NCI-H2029 treated with DMSO at 0.1 percent for 48 hours (cell line): ENCODE results near the gene CXADR.
A peak's percentile ranks its signal among the peaks of the same experiment; 100 is the strongest.
"Not testable (repeated sequence)": the region's sequence is repeated elsewhere in the genome, so short reads cannot be mapped to it uniquely, and the experiment has no call there.

Source experiments
- DNase-seq: peaks from one replicate; lab custom pipeline; 2025; lab: John Stamatoyannopoulos, UW

Gene CXADR

GRCh38 chr21:17512253-17513213, at the start of gene CXADR:
CXADR (plus strand) TSS chr21:17513043; CDS start chr21:17513130, 87 bp downstream.
- peak; percentile 37 for DNase-seq

GRCh38 chr21:17466166-17466565, 46.7 kb upstream of the CXADR start:
- no peak for DNase-seq

GRCh38 chr21:17467392-17467791, 45.5 kb upstream of the CXADR start:
- no peak for DNase-seq

GRCh38 chr21:17467829-17468228, 45.0 kb upstream of the CXADR start:
- no peak for DNase-seq

GRCh38 chr21:17468698-17469097, 44.1 kb upstream of the CXADR start:
- no peak for DNase-seq

GRCh38 chr21:17469727-17470126, 43.1 kb upstream of the CXADR start:
- no peak for DNase-seq

- no peak for DNase-seq
These were observed 40.7 kb upstream of the CXADR start for GRCh38 chr21:17472182-17472581.

GRCh38 chr21:17472592-17473271, 40.1 kb upstream of the CXADR start:
- no peak for DNase-seq

GRCh38 chr21:17476006-17476405, 36.8 kb upstream of the CXADR start:
- DNase-seq: no peak

GRCh38 chr21:17478156-17478555, 34.7 kb upstream of the CXADR start:
- not testable (repeated sequence) for DNase-seq

- no peak for DNase-seq
These were observed 33.2 kb upstream of the CXADR start for GRCh38 chr21:17479606-17480005.

GRCh38 chr21:17482928-17483327, 29.9 kb upstream of the CXADR start:
- no peak for DNase-seq

GRCh38 chr21:17488620-17489019, 24.2 kb upstream of the CXADR start:
- no peak for DNase-seq

GRCh38 chr21:17489565-17489964, 23.3 kb upstream of the CXADR start:
- DNase-seq: peak; percentile 46

GRCh38 chr21:17491716-17492414, 21.0 kb upstream of the CXADR start:
- DNase-seq: no peak

- no peak for DNase-seq
These were observed 20.3 kb upstream of the CXADR start for GRCh38 chr21:17492415-17493168.

GRCh38 chr21:17494051-17494450, 18.8 kb upstream of the CXADR start:
- DNase-seq: no peak

- DNase-seq: no peak
These were observed 17.2 kb upstream of the CXADR start for GRCh38 chr21:17495680-17496079.

- no peak for DNase-seq
These were observed 15.5 kb upstream of the CXADR start for GRCh38 chr21:17497316-17497715.

- no peak for DNase-seq
These were observed 14.3 kb upstream of the CXADR start for GRCh38 chr21:17498586-17498985.

- no peak for DNase-seq
These were observed 11.5 kb upstream of the CXADR start for GRCh38 chr21:17501107-17502006.
